GM12801 (cell line): ENCODE data around the gene GRID2IP.

Experiments used
- CTCF ChIP-seq: IDR thresholded peaks from one replicate; pipeline ENCODE4 v1.5.1; 2011; ENCODE audit warnings: control low read depth; ENCODE audit not compliant: insufficient read length; ENCODE audit errors: extremely low read depth

Gene GRID2IP

GRCh38 chr7:6526997-6527378 is 24.3 kb downstream of the GRID2IP start:
- TF ChIP-seq CTCF, result no peak

- no peak for TF ChIP-seq CTCF
These were observed 30.9 kb downstream of the GRID2IP start for GRCh38 chr7:6520163-6520981.

GRCh38 chr7:6516387-6516983 is 34.8 kb downstream of the GRID2IP start:
- no peak for TF ChIP-seq CTCF

GRCh38 chr7:6513541-6513940 is 37.7 kb downstream of the GRID2IP start:
- TF ChIP-seq CTCF, result no peak

DNA sequence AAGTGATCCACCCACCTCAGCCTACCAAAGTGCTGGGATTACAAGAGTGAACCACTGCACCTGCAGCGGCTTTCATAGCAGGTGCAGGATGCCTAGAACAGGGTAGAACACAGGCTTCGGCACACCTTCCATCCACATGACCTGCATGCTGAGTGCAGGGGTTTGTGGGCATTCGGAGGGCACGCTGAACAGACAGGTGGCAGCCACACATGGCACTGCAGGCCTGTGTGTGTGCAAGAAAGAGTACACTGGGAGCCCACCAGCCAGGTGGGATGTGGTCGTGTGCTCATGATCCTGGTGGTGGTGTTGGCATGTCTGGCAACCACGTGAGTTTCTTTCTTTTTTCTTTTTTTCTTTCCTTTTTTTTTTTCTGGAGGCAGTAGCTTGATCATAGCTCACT is 38.4 kb downstream of the GRID2IP start:
- no peak for TF ChIP-seq CTCF

- no peak for TF ChIP-seq CTCF
These were observed 40.7 kb downstream of the GRID2IP start for GRCh38 chr7:6510476-6511133.

GRCh38 chr7:6508950-6509349 is 42.3 kb downstream of the GRID2IP start:
- TF ChIP-seq CTCF, result no peak
